ENCODE data around the gene KRT10. TPM values are rescaled to one million over a fixed set of nuclear protein-coding genes. Genes with fewer than 3 reads are reported as not detected.

KRT10 gene
- total and polyA plus RNA-seq, 2 donors (not counting 1 experiment from before 2014, with no cell fraction given): 14.7 to 32.9 TPM

GRCh38 chr17:40818343-40818732, 4.1 kb downstream of the KRT10 start:
- H3K4me3 Mint-ChIP-seq: peak overlapping the region; percentile 89
- peak overlapping the region; percentile 50 to 95 (median 71) for H3K4me3 ChIP-seq (ENCODE audit: control extremely low read depth in 1 of 5, extremely low read depth in 1 of 5, insufficient read depth in 1 of 5, low read depth in 2 of 5, low read length in 4 of 5)
- ATAC-seq (ENCODE audit: low read depth) (no peak), DNase-seq (no peak)
- H3K79me2 ChIP-seq (ENCODE audit: control insufficient read depth, insufficient read depth, low read length): no peaks in the 10 kb centered on the region
- ChIA-PET POLR2A (interaction anchor here (0.9 to 1.2 kb wide), 3 partner anchors 171 to 848 kb away, joined by 3 to 5 read pairs (median 5); partner anchors contain the start of genes KRTAP16-1 and SMARCE1), CTCF (interaction anchor here (0.6 to 2.2 kb wide), 10 partner anchors 15 to 847 kb away, joined by 3 to 8 read pairs (median 4); no protein-coding TSS in a partner anchor)
- H3K27ac Mint-ChIP-seq: peak overlapping the region; percentile 85
- H3K4me1 Mint-ChIP-seq: peaks cover 17% of the 10 kb centered on the region
- TF ChIP-seq EZH2 (IDR thresholded peaks at IDR 0.05; ENCODE audit: borderline replicate concordance, insufficient read depth, low read depth, low read length, poor library complexity, severe bottlenecking) (no peak), CTCF (IDR thresholded peaks at IDR 0.05) (no peak)
- H4K20me1 ChIP-seq (ENCODE audit: control insufficient read depth, insufficient read depth, low read length, poor library complexity, severe bottlenecking): no peaks in the 10 kb centered on the region
- H3K27me3 Mint-ChIP-seq: peaks cover 20% of the 10 kb centered on the region
- peak overlapping the region; percentile 79 for H3K4me2 ChIP-seq (replicated peaks; ENCODE audit: low read depth, low read length, poor library complexity, severe bottlenecking)
- peaks cover 8 to 13% of the 10 kb centered on the region in 2 donors for H3K4me1 ChIP-seq (ENCODE audit: control insufficient read depth in 2 of 2, insufficient read depth in 2 of 2, low read length in 2 of 2)
- peak overlapping the region; percentile 96 for H2AFZ ChIP-seq (ENCODE audit: insufficient read depth, low read depth, low read length, poor library complexity, severe bottlenecking)
- WGBS (ENCODE audit: insufficient coverage): 0% methylated on average over 1 of the region's 7 CpGs
- H3K9me3 Mint-ChIP-seq (ENCODE audit: insufficient read depth): peaks cover 6% of the 10 kb centered on the region
- peaks cover 0 to 12% of the 10 kb centered on the region in 2 experiments for H3K36me3 ChIP-seq (replicated peaks in 1 of 2; ENCODE audit: control extremely low read depth in 1 of 2, control insufficient read depth in 1 of 2, extremely low read depth in 1 of 2, insufficient read depth in 2 of 2, low read length in 1 of 2)
- intact Hi-C loops (cut with micrococcal nuclease): loop anchor here (1.0 to 10.0 kb wide), 6 partner anchors 90 to 1364 kb away; partner anchors contain the start of genes CCR7, DNAJC7 and KCNH4
- H3K27me3 ChIP-seq (replicated peaks in 1 of 4; ENCODE audit: control extremely low read depth in 1 of 4, control insufficient read depth in 3 of 4, insufficient read depth in 4 of 4, low read length in 3 of 4): peaks cover 0 to 6% (median 1%) of the 10 kb centered on the region in 4 experiments
- H3K27ac ChIP-seq (ENCODE audit: low read length in 2 of 2): peak overlapping the region; percentile 45 to 86
- H3K9ac ChIP-seq (ENCODE audit: low read length): peak overlapping the region; percentile 91
- H3K9me3 ChIP-seq (ENCODE audit: control extremely low read depth in 1 of 3, control insufficient read depth in 2 of 3, insufficient read depth in 1 of 3, low read length in 2 of 3): peaks cover 0 to 4% (median 3%) of the 10 kb centered on the region in 3 donors

- no peak for DNase-seq
- CTCF ChIA-PET: interaction anchor here (0.9 to 1.3 kb wide), 2 partner anchors 732 to 846 kb away, joined by 3 to 5 read pairs; no protein-coding TSS in a partner anchor
- intact Hi-C loops (cut with micrococcal nuclease): loop anchor here (5.0 to 10.0 kb wide), 4 partner anchors 252 to 1365 kb away; partner anchors contain the start of genes CCR7, DNAJC7 and KCNH4
- H3K27me3 Mint-ChIP-seq: peaks cover 25% of the 10 kb centered on the region
- no peak for ATAC-seq (ENCODE audit: low read depth)
- H3K27me3 ChIP-seq (replicated peaks in 1 of 4; ENCODE audit: control extremely low read depth in 1 of 4, control insufficient read depth in 3 of 4, insufficient read depth in 4 of 4, low read length in 3 of 4): peaks cover 0 to 11% (median 8%) of the 10 kb centered on the region in 4 experiments
- WGBS (ENCODE audit: insufficient coverage): 98% methylated on average over 4 of the region's 4 CpGs
- POLR2A ChIA-PET: no interaction called here
- no peak overlapping the region for H3K4me3 ChIP-seq (ENCODE audit: control extremely low read depth in 1 of 5, extremely low read depth in 1 of 5, insufficient read depth in 1 of 5, low read depth in 2 of 5, low read length in 4 of 5)
- peak overlapping the region; percentile 69 for H3K4me3 Mint-ChIP-seq
- no peak overlapping the region for H3K27ac Mint-ChIP-seq
- H3K4me1 Mint-ChIP-seq: peaks cover 17% of the 10 kb centered on the region
- H3K9me3 ChIP-seq (ENCODE audit: control extremely low read depth in 1 of 3, control insufficient read depth in 2 of 3, insufficient read depth in 1 of 3, low read length in 2 of 3): peaks cover 0 to 4% (median 3%) of the 10 kb centered on the region in 3 donors
- TF ChIP-seq CTCF (IDR thresholded peaks at IDR 0.05): no peak
- no peak for TF ChIP-seq EZH2 (IDR thresholded peaks at IDR 0.05; ENCODE audit: borderline replicate concordance, insufficient read depth, low read depth, low read length, poor library complexity, severe bottlenecking)
- peaks cover 8 to 13% of the 10 kb centered on the region in 2 donors for H3K4me1 ChIP-seq (ENCODE audit: control insufficient read depth in 2 of 2, insufficient read depth in 2 of 2, low read length in 2 of 2)
- H3K36me3 ChIP-seq (replicated peaks in 1 of 2; ENCODE audit: control extremely low read depth in 1 of 2, control insufficient read depth in 1 of 2, extremely low read depth in 1 of 2, insufficient read depth in 2 of 2, low read length in 1 of 2): peaks cover 0 to 12% of the 10 kb centered on the region in 2 experiments
- H2AFZ ChIP-seq (ENCODE audit: insufficient read depth, low read depth, low read length, poor library complexity, severe bottlenecking): no peak overlapping the region
- no peak overlapping the region for H3K9ac ChIP-seq (ENCODE audit: low read length)
- no peak overlapping the region for H3K27ac ChIP-seq (ENCODE audit: low read length in 2 of 2)
- H4K20me1 ChIP-seq (ENCODE audit: control insufficient read depth, insufficient read depth, low read length, poor library complexity, severe bottlenecking): no peaks in the 10 kb centered on the region
- peaks cover 6% of the 10 kb centered on the region for H3K9me3 Mint-ChIP-seq (ENCODE audit: insufficient read depth)
- H3K79me2 ChIP-seq (ENCODE audit: control insufficient read depth, insufficient read depth, low read length): no peaks in the 10 kb centered on the region
- H3K4me2 ChIP-seq (replicated peaks; ENCODE audit: low read depth, low read length, poor library complexity, severe bottlenecking): no peak overlapping the region
Observed at GRCh38 chr17:40817103-40817682, 5.2 kb downstream of the KRT10 start.

Data from B cell (primary cell).